H7 (cell line): Measurements from ENCODE around the gene USP8. TPM values are rescaled to one million over a fixed set of nuclear protein-coding genes. Genes with fewer than 3 reads are reported as not detected.
"Not testable (repeated sequence)": the region's sequence is repeated elsewhere in the genome, so short reads cannot be mapped to it uniquely, and the experiment has no call there.

Source experiments
- DNase-seq: peaks from one replicate; pipeline ENCODE4 v3.0.0; 2012
- H3K27me3 ChIP-seq: 2 replicates; pipeline ENCODE4 v1.6.0; 2011; ENCODE audit warnings: mild to moderate bottlenecking, low read length; ENCODE audit not compliant: control insufficient read depth, insufficient read depth
- H3K36me3 ChIP-seq: replicated peaks from 2 replicates; pipeline ENCODE4 v1.5.1; 2011; ENCODE audit warnings: low read length; ENCODE audit not compliant: control insufficient read depth, insufficient read depth
- H3K4me3 ChIP-seq: 2 replicates; pipeline ENCODE4 v1.5.1; 2011; ENCODE audit warnings: low read depth, mild to moderate bottlenecking, control low read depth, low read length, moderate library complexity; ENCODE audit not compliant: insufficient read depth
- total RNA-seq: library from RNA; depleted of rRNA; stranded (reverse); fragments of >200 nt; shearing (Covaris generic); gene quantifications from 2 replicates; pipeline ENCODE4 v1.2.3, GENCODE V29; 2014

The USP8 gene
- total RNA-seq, 1 experiment from 2014 or later = 58.6 TPM

DNA sequence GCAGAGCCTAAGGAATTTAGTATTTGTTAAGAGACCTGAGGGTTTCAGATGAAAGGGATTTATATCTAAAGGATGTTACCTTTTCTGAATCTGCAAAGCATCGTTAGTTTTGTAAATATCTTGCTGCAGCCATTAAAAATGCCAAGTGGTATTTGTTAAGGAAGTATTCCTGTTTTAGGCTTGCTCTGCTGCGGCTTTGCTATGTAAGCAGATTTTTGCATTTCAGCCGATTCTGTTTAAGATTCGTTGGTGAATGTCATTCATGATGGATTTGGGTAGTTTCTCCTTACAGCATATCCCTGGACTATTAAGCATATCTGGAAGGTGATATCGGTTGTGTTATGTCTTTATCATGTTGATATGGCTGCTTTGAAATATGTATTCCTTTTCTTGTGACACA lies 1.0 kb downstream of the USP8 start:
- Histone ChIP-seq H3K27me3 (no peaks in the 10 kb centered on the region), H3K4me3 (peak overlapping the region; percentile 92), H3K36me3 (peaks cover 3% of the 10 kb centered on the region; the same call in 1 of the 2 replicates)
- DNase-seq = no peak

DNA sequence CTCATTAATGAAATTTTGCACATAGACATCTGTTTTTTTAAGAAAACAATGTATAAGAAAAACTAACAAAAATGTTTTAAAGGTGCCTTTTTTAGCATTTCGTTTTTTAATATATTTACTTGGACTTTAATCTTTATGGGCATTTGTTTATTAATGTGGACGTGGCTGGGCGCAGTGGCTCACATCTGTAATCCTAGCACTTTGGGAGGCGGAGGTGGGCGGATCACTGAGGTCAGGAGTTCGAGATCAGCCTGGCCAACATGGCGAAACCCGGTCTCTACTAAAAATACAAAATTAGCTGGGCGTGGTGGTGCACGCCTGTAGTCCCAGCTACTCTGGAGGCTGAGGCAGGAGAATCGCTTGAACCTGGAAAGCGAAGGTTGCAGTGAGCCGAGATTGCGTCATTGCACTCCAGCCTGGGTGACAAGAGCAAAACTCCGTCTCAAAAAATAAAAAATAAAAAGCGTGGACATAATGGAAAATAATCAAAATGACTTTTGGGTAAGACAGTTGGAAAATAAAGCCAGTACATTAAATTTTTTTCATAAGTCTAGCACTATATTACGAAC lies 1.6 kb downstream of the USP8 start:
- not testable (repeated sequence) for H3K27me3 ChIP-seq, H3K36me3 ChIP-seq, H3K4me3 ChIP-seq, DNase-seq

DNA sequence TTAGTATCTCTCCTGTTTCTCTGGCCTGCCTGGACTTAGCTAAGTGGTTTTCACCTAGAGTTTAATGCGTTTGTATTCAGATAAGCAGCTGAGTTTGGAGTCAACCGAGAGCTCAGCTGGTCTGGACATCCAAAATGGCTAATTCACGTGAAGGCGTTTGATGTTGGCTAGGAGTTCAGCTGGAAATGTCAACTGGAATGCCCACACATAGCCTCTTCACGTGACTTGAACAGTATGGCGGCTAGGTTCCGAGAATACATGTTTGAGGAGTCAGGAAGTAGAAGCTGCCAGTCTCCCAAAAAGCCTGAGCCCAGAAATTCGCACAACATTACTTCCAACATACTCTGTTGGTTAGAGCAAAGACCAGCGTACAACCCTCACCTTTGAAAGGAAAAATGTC lies 2.2 kb downstream of the USP8 start:
- no peak overlapping the region for H3K4me3 ChIP-seq

DNA sequence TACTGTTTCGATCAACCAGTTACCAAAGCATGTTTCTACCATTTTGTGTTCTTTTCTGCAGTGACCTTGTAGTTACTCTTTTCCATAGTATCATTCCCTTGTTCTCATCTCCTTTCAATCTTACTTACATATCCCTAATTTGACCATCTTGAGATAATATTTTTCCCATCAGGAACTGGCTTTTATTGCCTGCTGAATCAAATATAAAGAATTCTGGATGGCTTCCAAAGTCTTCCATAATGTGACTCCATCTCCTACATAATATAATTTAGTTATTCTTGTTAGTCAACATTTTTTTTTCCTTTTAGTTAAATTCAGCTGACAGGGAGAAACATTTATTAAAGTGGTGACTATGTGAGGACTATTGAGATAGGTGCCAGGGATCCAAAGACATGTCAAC lies 7.0 kb downstream of the USP8 start:
- H3K4me3 ChIP-seq = no peak overlapping the region
- DNase-seq = no peak
- H3K36me3 ChIP-seq = peaks cover 3% of the 10 kb centered on the region; the same call in 1 of the 2 replicates
- H3K27me3 ChIP-seq = no peaks in the 10 kb centered on the region

More for the DNA sequence above, 2.2 kb downstream of the USP8 start:
- Histone ChIP-seq H3K36me3 (peaks cover 3% of the 10 kb centered on the region; the same call in 1 of the 2 replicates), H3K27me3 (no peaks in the 10 kb centered on the region)
- DNase-seq = no peak

DNA sequence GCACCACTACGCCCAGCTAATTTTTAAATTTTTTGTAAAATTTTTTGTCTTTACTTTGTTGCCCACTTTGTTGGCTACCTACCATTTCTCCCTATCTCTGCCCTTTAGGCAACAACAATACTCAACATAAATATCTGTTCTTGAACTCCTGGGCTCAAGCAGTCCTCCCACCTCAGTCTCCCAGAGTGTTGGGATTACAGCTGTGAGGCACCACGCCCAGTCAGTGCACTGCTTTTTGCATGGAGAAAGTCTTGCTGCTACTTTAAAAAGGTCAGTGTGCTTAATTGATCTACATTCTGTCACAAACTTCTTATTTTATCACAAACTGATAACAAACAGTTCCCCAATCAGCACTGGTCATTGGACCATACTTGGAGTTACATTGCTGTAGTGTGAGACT lies 8.0 kb downstream of the USP8 start:
- Histone ChIP-seq H3K4me3 (no peak overlapping the region), H3K36me3 (0 out of 2 replicates have a peak, but pooled peaks cover 1% of the 10 kb centered on the region), H3K27me3 (no peaks in the 10 kb centered on the region)
- DNase-seq = no peak

DNA sequence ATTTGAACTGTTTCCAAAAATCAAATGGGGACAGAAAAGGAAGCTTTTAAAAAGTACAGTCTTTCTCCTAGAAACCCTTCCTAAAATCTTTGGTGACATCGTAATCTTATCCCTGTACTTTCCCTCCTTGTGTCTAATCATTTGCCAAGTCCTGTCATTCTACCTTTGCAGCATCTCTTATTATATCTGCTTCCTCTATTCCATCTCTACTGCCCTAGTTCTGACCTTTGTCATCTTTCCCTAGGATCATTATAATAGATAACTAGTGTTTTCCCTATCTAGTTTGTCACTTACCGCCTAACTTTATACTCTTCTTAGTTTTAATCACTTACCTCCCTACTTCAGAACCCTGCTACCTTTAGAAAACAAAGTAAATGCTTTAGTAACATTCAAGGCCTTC lies 11.6 kb downstream of the USP8 start:
- no peak for DNase-seq
- Histone ChIP-seq H3K27me3 (no peaks in the 10 kb centered on the region), H3K4me3 (no peak overlapping the region), H3K36me3 (peaks cover 2% of the 10 kb centered on the region)

DNA sequence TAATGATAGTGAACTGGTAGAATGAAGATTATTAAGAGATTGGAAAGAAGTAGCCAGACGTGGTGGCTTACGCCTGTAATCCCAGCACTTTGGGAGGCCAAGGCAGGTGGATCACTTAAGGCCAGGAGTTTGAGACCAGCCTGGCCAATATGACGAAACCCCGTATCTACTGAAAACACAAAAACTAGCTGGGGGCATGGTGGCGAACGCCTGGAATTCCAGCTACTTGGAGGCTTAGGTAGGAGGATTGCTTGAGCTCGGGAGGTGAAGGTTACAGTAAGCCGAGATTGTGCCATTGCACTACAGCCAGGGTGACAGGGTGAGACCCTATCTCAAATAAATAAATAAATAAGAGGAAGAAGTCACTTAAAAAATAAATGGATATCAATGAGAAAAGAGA lies 14.0 kb downstream of the USP8 start:
- Histone ChIP-seq H3K36me3 (peaks cover 5% of the 10 kb centered on the region), H3K4me3 (no peak overlapping the region), H3K27me3 (no peaks in the 10 kb centered on the region)
- DNase-seq = no peak

DNA sequence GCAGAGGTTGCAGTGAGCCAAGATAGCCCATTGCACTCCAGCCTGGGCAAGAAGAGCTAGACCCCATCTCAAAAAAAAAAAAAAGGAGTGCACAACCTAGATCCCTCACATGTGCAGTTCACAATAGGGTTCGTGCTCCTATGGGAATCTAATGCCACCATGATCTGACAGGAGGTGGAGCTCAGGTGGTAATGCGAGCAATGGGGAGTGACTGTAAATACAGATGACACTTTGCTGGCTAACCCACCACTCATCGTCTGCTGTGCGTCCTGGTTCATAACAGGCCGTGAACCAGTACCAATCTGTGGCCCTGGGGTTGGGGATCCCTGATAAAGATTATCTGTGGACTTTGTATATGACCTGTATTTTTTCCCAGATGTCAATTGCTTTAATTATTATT lies 16.7 kb downstream of the USP8 start:
- Histone ChIP-seq H3K27me3 (no peaks in the 10 kb centered on the region), H3K4me3 (no peak overlapping the region), H3K36me3 (peaks cover 5% of the 10 kb centered on the region)
- no peak for DNase-seq

DNA sequence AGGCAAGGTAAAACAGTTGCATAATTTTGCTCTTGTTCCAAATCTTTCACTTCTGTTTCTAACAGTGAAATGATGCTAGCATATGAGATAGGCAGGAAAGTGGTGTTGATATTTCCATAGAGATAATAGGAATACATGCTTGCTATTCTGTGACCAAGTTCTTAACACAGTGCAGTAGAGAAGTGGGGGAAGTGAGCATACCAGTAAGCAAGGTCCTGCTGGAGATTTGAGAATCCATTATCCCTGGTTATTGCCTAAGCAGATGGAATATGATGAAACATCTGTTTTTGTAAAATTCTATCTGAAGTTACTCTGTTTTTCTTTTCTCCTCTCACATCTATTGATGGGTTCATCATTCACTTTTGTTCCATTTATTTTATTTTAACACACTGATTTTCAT lies 28.7 kb downstream of the USP8 start:
- DNase-seq = no peak
- Histone ChIP-seq H3K4me3 (no peak overlapping the region), H3K36me3 (peaks cover 3% of the 10 kb centered on the region), H3K27me3 (no peaks in the 10 kb centered on the region)

DNA sequence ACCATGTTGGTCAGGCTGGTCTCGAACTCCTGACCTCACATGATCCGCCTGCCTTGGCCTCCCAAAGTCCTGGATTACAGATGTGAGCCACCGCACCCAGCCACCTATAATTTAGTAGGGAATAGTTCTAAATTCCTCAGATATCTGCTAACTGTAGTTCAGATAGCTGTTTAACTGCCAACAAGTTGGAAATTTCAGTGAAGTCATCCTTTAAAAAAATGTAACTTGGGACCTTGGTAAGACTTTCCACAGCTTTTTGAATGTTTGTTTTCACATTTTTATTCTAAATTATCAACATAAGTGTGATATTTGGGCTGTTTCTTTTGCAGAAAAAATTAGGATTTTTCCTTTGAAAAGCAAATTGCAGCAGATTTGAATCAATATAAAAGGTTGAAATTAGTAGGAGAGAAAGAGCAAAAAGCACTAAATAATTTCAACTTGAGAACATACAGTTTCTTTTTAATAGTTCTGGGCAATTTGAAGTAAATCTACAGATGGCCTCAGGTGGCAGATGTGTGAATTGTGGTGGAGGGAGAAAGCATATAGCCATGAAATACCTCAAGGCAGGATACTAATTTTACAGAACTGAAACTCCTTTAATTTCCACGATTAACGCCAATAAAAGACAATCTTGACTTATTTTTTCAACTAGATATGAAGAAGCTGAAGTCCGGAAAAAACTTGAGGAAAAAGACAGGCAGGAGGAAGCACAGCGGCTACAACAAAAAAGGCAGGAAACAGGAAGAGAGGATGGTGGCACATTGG lies 34.3 kb downstream of the USP8 start:
- Histone ChIP-seq H3K36me3 (peaks cover 2% of the 10 kb centered on the region; the same call in 1 of the 2 replicates), H3K4me3 (no peak overlapping the region), H3K27me3 (no peaks in the 10 kb centered on the region)
- no peak for DNase-seq

DNA sequence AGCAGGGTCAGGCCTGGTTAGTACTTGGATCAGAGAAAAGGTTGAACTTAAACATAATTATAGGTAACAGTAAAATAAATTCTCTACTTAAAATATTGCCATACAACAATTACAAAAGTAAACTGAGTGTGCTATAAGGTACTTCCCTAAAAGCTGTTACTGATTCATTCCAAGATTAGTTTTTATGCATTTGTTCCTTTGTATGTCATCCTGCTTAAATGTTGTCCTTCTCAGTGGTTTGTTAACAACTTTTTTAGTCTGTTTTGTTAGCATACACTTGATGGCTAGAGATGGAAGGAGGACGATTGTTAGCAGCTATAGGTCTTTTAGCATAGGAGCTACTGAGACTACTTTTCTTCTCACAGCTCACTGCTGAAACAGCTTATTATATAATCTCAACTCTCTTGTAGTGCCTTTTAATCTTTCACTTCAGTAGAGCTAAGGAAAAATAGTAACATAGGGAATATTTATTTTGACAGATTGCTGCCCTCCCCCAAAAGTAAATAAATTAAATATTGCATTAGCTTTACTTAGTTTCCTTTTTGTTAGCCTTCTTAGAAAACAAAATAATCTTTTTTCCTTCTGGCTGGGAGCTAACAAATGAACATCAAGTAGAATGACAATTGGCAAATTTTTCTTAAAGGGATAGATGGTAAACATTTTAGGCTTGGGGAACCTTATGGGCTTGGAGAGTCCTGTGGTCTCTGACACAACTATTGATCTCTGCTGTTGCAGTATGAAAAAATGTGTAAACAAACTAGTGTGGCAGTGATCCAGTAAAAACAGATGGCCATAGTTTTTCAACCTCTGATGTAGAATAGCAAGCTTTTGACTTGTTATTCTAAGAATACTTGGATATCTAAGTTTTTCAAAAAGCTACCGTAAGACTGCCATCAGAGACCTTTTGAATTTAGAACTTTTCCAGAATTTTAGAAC lies 39.5 kb downstream of the USP8 start:
- Histone ChIP-seq H3K27me3 (no peaks in the 10 kb centered on the region), H3K4me3 (no peak overlapping the region), H3K36me3 (no peaks in the 10 kb centered on the region)
- no peak for DNase-seq

DNA sequence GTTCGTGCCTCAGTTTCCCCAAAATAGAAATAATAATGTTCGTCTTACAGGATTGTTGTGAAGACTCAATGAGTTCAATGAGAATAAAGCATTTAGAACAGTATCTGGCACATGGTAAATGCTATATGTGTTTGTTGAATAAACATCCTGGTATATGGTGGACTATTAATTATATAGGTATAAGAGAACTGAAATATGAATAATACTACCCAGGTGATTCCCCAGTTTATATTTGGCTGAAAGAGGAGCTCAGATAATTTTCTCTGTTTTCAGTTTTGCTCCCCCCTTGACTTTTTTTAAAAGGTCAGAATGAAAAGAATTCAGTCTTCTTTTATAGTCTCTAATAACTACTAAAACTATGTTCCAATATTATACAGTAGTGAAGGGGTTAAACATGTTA lies 46.9 kb downstream of the USP8 start:
- Histone ChIP-seq H3K36me3 (peaks cover 1% of the 10 kb centered on the region; the same call in 1 of the 2 replicates), H3K4me3 (no peak overlapping the region), H3K27me3 (no peaks in the 10 kb centered on the region)
- no peak for DNase-seq

DNA sequence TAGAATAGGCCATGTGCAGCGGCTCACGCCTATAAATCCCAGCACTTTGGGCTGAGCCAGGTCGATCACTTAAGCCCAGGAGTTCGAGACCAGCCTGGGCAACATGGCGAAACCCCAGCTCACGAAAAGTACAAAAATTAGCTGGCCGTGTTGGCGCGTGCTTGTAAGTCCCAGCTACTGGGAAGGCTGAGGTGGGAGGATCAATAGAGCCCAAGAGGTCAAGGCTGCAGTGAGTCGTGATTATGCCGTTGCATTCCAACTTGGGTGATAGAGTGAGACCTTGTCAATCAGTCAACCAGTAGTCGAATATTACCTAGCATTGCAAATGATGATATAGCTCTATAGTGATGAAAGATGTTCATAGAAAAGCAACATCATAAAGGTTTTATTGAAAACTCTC lies 51.9 kb downstream of the USP8 start:
- peaks cover 3% of the 10 kb centered on the region for H3K36me3 ChIP-seq
- no peak overlapping the region for H3K4me3 ChIP-seq
- no peaks in the 10 kb centered on the region for H3K27me3 ChIP-seq
- no peak for DNase-seq

DNA sequence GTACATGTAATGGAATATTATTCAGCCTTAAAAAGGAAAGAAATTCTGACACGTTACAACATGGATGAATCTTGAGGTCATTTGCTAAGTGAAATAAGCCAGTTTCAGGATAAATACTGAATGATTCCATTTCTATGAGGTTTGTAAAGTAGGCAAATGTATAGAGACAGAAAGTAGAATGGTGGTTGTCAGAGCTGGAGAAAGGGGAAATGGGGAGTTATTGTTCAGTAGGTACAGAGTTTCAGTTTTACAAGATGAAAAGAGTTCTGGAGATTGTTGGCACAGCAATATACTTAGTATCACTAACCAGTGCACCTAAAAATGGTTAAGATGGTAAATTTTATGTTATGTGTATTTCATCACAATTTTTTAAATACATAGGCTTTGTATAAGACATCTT lies 60.6 kb downstream of the USP8 start:
- Histone ChIP-seq H3K36me3 (peaks cover 9% of the 10 kb centered on the region), H3K27me3 (no peaks in the 10 kb centered on the region), H3K4me3 (no peak overlapping the region)
- DNase-seq = no peak

DNA sequence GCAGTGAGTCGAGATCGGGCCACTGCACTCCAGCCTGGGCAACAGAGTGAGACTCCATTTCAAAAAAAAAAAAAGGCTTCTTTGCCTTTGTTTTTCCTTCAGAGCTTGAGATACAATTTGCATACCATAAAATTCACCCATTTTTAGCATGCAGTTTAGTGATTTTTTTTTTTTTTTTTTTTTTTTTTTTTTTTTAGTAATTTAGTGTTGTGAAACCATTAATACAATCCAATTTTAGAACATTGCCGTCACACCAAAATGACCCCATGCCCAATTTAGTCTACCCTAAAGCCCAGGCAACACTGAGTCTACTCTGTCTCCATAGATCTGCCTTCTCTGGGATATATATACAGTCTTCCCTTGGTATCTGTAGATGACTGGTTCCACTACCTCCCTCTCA lies 61.2 kb downstream of the USP8 start:
- no peak overlapping the region for H3K4me3 ChIP-seq
- peaks cover 9% of the 10 kb centered on the region for H3K36me3 ChIP-seq
- DNase-seq = no peak
- no peaks in the 10 kb centered on the region for H3K27me3 ChIP-seq
